GM18520 (cell line): ENCODE data around the gene MRGPRG.

ENCODE experiments used
- ATAC-seq: cut with Tn5 transposase; IDR thresholded peaks from one replicate; pipeline ENCODE4 v1.9.1; 2021; ENCODE audit not compliant: unreplicated experiment

MRGPRG gene

GRCh38 chr11:3195251-3196160, 23.1 kb downstream of the MRGPRG start:
- ATAC-seq, result no peak

GRCh38 chr11:3194016-3194816, 24.4 kb downstream of the MRGPRG start:
- ATAC-seq, result no peak

- ATAC-seq, result no peak
Measured at GRCh38 chr11:3193373-3194015, 25.1 kb downstream of the MRGPRG start.

GRCh38 chr11:3192511-3193372, 25.9 kb downstream of the MRGPRG start:
- no peak for ATAC-seq

- ATAC-seq, result no peak
Measured at GRCh38 chr11:3191586-3192324, 26.9 kb downstream of the MRGPRG start.

- ATAC-seq, result no peak
Measured at GRCh38 chr11:3190600-3190999, 28.0 kb downstream of the MRGPRG start.

- ATAC-seq, result no peak
Measured at GRCh38 chr11:3189886-3190583, 28.6 kb downstream of the MRGPRG start.

GRCh38 chr11:3189196-3189843, 29.3 kb downstream of the MRGPRG start:
- no peak for ATAC-seq

GRCh38 chr11:3188496-3189195, 30.0 kb downstream of the MRGPRG start:
- no peak for ATAC-seq

- no peak for ATAC-seq
Measured at GRCh38 chr11:3186166-3186953, 32.3 kb downstream of the MRGPRG start.

- no peak for ATAC-seq
Measured at GRCh38 chr11:3184732-3185347, 33.8 kb downstream of the MRGPRG start.

- no peak for ATAC-seq
Measured at GRCh38 chr11:3183523-3183922, 35.1 kb downstream of the MRGPRG start.

- no peak for ATAC-seq
Measured at GRCh38 chr11:3182462-3182852, 36.2 kb downstream of the MRGPRG start.

- no peak for ATAC-seq
Measured at GRCh38 chr11:3181725-3182461, 36.7 kb downstream of the MRGPRG start.

GRCh38 chr11:3180869-3181268, 37.7 kb downstream of the MRGPRG start:
- no peak for ATAC-seq

- no peak for ATAC-seq
Measured at GRCh38 chr11:3178349-3178748, 40.3 kb downstream of the MRGPRG start.
